HUES6 (cell line): Measurements from ENCODE around the gene REC114.

Experiments
- H3K27ac ChIP-seq: 2 replicates; pipeline ENCODE4 v1.7.0; 2013; ENCODE audit warnings: low read depth, mild to moderate bottlenecking, low read length, inconsistent platforms
- H3K27me3 ChIP-seq: 2 replicates; pipeline ENCODE4 v1.6.1; 2013; ENCODE audit warnings: low read length; ENCODE audit not compliant: control insufficient read depth, insufficient read depth
- H3K36me3 ChIP-seq: 2 replicates; pipeline ENCODE4 v1.6.1; 2013; ENCODE audit warnings: low read length; ENCODE audit not compliant: control insufficient read depth, insufficient read depth
- H3K4me1 ChIP-seq: 2 replicates; pipeline ENCODE4 v1.6.1; 2013; ENCODE audit warnings: low read length; ENCODE audit not compliant: control insufficient read depth, insufficient read depth
- H3K4me3 ChIP-seq: 2 replicates; pipeline ENCODE4 v1.5.1; 2013; ENCODE audit warnings: low read depth, low read length
- H3K9ac ChIP-seq: one replicate; pipeline ENCODE4 v1.6.1; 2013; ENCODE audit warnings: mild to moderate bottlenecking, low read length
- H3K9me3 ChIP-seq: 2 replicates; pipeline ENCODE4 v1.6.1; 2013; ENCODE audit warnings: low read depth, low read length; ENCODE audit not compliant: control insufficient read depth, insufficient read depth

REC114 gene

GRCh38 chr15:73454096-73454495 lies 11.1 kb downstream of the REC114 start:
- H3K27me3 ChIP-seq, result no peaks in the 10 kb centered on the region
- peaks cover 5% of the 10 kb centered on the region for H3K4me1 ChIP-seq
- H3K4me3 ChIP-seq, result no peak overlapping the region
- no peak overlapping the region for H3K27ac ChIP-seq
- no peak overlapping the region for H3K9ac ChIP-seq
- H3K36me3 ChIP-seq, result no peaks in the 10 kb centered on the region
- H3K9me3 ChIP-seq, result no peaks in the 10 kb centered on the region

- no peaks in the 10 kb centered on the region for H3K9me3 ChIP-seq
- no peak overlapping the region for H3K4me3 ChIP-seq
- no peaks in the 10 kb centered on the region for H3K27me3 ChIP-seq
- no peak overlapping the region for H3K9ac ChIP-seq
- no peaks in the 10 kb centered on the region for H3K36me3 ChIP-seq
- peaks cover 5% of the 10 kb centered on the region for H3K4me1 ChIP-seq
- H3K27ac ChIP-seq, result no peak overlapping the region
These were observed 12.9 kb downstream of the REC114 start for GRCh38 chr15:73455876-73456275.

- no peaks in the 10 kb centered on the region for H3K36me3 ChIP-seq
- H3K9me3 ChIP-seq, result no peaks in the 10 kb centered on the region
- no peak overlapping the region for H3K4me3 ChIP-seq
- no peaks in the 10 kb centered on the region for H3K27me3 ChIP-seq
- no peak overlapping the region for H3K9ac ChIP-seq
- peaks cover 5% of the 10 kb centered on the region for H3K4me1 ChIP-seq
- no peak overlapping the region for H3K27ac ChIP-seq
These were observed 14.4 kb downstream of the REC114 start for GRCh38 chr15:73457334-73457733.

GRCh38 chr15:73460662-73461061 lies 17.7 kb downstream of the REC114 start:
- H3K9me3 ChIP-seq, result no peaks in the 10 kb centered on the region
- H3K27ac ChIP-seq, result no peak overlapping the region
- H3K4me3 ChIP-seq, result no peak overlapping the region
- peaks cover 5% of the 10 kb centered on the region for H3K4me1 ChIP-seq
- no peak overlapping the region for H3K9ac ChIP-seq
- H3K36me3 ChIP-seq, result no peaks in the 10 kb centered on the region
- no peaks in the 10 kb centered on the region for H3K27me3 ChIP-seq

DNA sequence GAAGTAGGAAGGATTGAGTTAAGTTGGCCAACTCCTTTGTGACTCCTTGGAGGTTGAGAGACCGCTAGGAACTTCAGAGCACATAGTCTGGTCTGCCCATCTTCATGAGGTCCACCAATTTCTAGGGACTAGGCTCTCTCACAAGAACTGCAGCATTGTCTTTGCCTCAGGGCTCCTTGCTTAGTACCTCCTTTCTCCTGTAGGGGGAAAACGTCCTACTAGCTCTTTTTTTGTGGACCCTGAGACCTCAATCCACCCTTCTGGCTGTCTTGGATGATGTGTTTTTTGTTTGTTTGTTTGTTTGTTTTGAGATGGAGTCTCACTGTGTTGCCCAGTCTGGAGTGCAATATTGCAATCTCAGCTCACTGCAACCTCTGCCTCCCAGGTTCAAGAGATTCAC lies 21.6 kb downstream of the REC114 start:
- no peak overlapping the region for H3K4me3 ChIP-seq
- no peaks in the 10 kb centered on the region for H3K9me3 ChIP-seq
- H3K9ac ChIP-seq, result no peak overlapping the region
- no peaks in the 10 kb centered on the region for H3K36me3 ChIP-seq
- H3K4me1 ChIP-seq, result no peaks in the 10 kb centered on the region
- no peaks in the 10 kb centered on the region for H3K27me3 ChIP-seq
- H3K27ac ChIP-seq, result no peak overlapping the region

GRCh38 chr15:73467758-73468157 lies 24.8 kb downstream of the REC114 start:
- H3K4me3 ChIP-seq, result no peak overlapping the region
- H3K9ac ChIP-seq, result no peak overlapping the region
- H3K27ac ChIP-seq, result no peak overlapping the region
- H3K27me3 ChIP-seq, result no peaks in the 10 kb centered on the region
- no peaks in the 10 kb centered on the region for H3K36me3 ChIP-seq
- H3K9me3 ChIP-seq, result no peaks in the 10 kb centered on the region
- no peaks in the 10 kb centered on the region for H3K4me1 ChIP-seq

GRCh38 chr15:73474785-73475184 lies 31.8 kb downstream of the REC114 start:
- no peaks in the 10 kb centered on the region for H3K27me3 ChIP-seq
- no peak overlapping the region for H3K27ac ChIP-seq
- H3K36me3 ChIP-seq, result no peaks in the 10 kb centered on the region
- no peak overlapping the region for H3K4me3 ChIP-seq
- no peak overlapping the region for H3K9ac ChIP-seq
- no peaks in the 10 kb centered on the region for H3K9me3 ChIP-seq
- no peaks in the 10 kb centered on the region for H3K4me1 ChIP-seq

DNA sequence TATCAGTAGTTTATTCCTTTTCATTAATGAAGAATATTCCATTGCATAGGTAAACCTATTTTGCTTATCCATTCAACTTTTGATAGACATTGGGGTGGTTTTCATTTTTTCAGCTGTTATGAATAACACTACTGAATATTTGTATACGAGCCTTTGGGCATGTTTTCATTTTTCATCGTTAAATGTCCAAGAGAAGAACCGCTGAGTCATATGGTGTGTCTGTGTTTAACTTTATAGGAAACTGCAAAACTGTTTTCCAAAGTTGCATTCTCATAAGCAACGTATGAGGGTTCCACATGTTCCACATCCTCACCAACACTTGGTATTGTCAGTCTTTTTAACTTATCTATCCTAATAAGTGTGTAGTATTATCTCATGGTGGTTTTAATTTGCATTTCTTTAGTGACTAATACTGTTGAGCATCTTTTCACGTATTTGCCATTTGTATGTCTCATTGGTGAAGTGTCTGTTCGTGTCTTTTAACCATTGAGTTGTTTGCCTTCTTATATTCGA lies 33.8 kb downstream of the REC114 start:
- Histone ChIP-seq H3K9ac (no peak overlapping the region), H3K27me3 (no peaks in the 10 kb centered on the region), H3K4me3 (no peak overlapping the region), H3K36me3 (no peaks in the 10 kb centered on the region), H3K9me3 (no peaks in the 10 kb centered on the region), H3K27ac (no peak overlapping the region), H3K4me1 (no peaks in the 10 kb centered on the region)

GRCh38 chr15:73480050-73480449 lies 37.1 kb downstream of the REC114 start:
- no peaks in the 10 kb centered on the region for H3K4me1 ChIP-seq
- no peak overlapping the region for H3K9ac ChIP-seq
- H3K9me3 ChIP-seq, result no peaks in the 10 kb centered on the region
- H3K27me3 ChIP-seq, result no peaks in the 10 kb centered on the region
- no peaks in the 10 kb centered on the region for H3K36me3 ChIP-seq
- H3K4me3 ChIP-seq, result no peak overlapping the region
- no peak overlapping the region for H3K27ac ChIP-seq

GRCh38 chr15:73482166-73482565 lies 39.2 kb downstream of the REC114 start:
- Histone ChIP-seq H3K9me3 (no peaks in the 10 kb centered on the region), H3K27me3 (no peaks in the 10 kb centered on the region), H3K27ac (no peak overlapping the region), H3K4me3 (no peak overlapping the region), H3K4me1 (no peaks in the 10 kb centered on the region), H3K36me3 (no peaks in the 10 kb centered on the region), H3K9ac (no peak overlapping the region)

DNA sequence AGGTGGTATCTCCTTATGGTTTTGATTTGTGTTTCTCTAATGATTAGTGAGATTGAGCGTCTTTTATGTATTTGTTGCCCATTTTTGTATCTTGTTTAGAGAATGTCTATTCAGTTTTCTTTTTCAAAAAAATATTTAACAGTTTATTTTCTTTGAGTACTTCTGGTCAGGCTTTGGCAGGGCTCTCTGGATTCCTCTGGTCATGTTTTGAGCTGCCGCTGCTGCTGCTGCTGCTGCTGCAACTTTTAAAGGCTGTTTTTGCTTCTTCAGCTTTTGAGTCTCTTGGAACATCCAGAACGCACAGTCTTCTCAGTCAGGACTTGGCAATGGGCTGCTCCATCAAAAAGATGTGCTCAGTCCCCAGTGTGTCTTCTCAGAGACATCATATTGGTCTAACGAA lies 40.1 kb downstream of the REC114 start:
- H3K9ac ChIP-seq, result no peak overlapping the region
- no peaks in the 10 kb centered on the region for H3K36me3 ChIP-seq
- H3K27me3 ChIP-seq, result no peaks in the 10 kb centered on the region
- H3K4me1 ChIP-seq, result no peaks in the 10 kb centered on the region
- H3K9me3 ChIP-seq, result no peaks in the 10 kb centered on the region
- no peak overlapping the region for H3K4me3 ChIP-seq
- no peak overlapping the region for H3K27ac ChIP-seq

GRCh38 chr15:73485372-73485771 lies 42.4 kb downstream of the REC114 start:
- Histone ChIP-seq H3K27me3 (no peaks in the 10 kb centered on the region), H3K4me1 (no peaks in the 10 kb centered on the region), H3K4me3 (no peak overlapping the region), H3K9me3 (no peaks in the 10 kb centered on the region), H3K36me3 (no peaks in the 10 kb centered on the region), H3K27ac (no peak overlapping the region), H3K9ac (no peak overlapping the region)
